GM18867 (cell line): ENCODE results near the gene ATP2A2.
"Not testable (repeated sequence)": the region's sequence is repeated elsewhere in the genome, so short reads cannot be mapped to it uniquely, and the experiment has no call there.

ENCODE experiments used
- ATAC-seq: cut with Tn5 transposase; IDR thresholded peaks from one replicate; pipeline ENCODE4 v1.9.1; 2021; ENCODE audit warnings: mild to moderate bottlenecking, moderate library complexity; ENCODE audit not compliant: unreplicated experiment

Gene ATP2A2

GRCh38 chr12:110340261-110340660 lies 59.2 kb downstream of the ATP2A2 start:
- ATAC-seq, result not testable (repeated sequence)

GRCh38 chr12:110340706-110341105 lies 59.7 kb downstream of the ATP2A2 start:
- ATAC-seq, result no peak

GRCh38 chr12:110342157-110342556 lies 61.1 kb downstream of the ATP2A2 start:
- no peak for ATAC-seq

GRCh38 chr12:110343114-110343513 lies 62.1 kb downstream of the ATP2A2 start:
- ATAC-seq, result no peak

- ATAC-seq, result no peak
Measured at GRCh38 chr12:110343736-110344555, 62.9 kb downstream of the ATP2A2 start.

- no peak for ATAC-seq
Measured at GRCh38 chr12:110344657-110345056, 63.6 kb downstream of the ATP2A2 start.

GRCh38 chr12:110345176-110345661 lies 64.2 kb downstream of the ATP2A2 start:
- no peak for ATAC-seq

GRCh38 chr12:110345963-110346362 lies 64.9 kb downstream of the ATP2A2 start:
- no peak for ATAC-seq

- ATAC-seq, result no peak
Measured at GRCh38 chr12:110347767-110348166, 66.7 kb downstream of the ATP2A2 start.

GRCh38 chr12:110348431-110349059 lies 67.5 kb downstream of the ATP2A2 start:
- no peak for ATAC-seq

- ATAC-seq, result no peak
Measured at GRCh38 chr12:110349096-110349495, 68.0 kb downstream of the ATP2A2 start.

- no peak for ATAC-seq
Measured at GRCh38 chr12:110349514-110350151, 68.6 kb downstream of the ATP2A2 start.

- no peak for ATAC-seq
Measured at GRCh38 chr12:110351119-110351518, 70.1 kb downstream of the ATP2A2 start.

- no peak for ATAC-seq
Measured at GRCh38 chr12:110352401-110352800, 71.4 kb downstream of the ATP2A2 start.

- no peak for ATAC-seq
Measured at GRCh38 chr12:110353211-110353965, 72.3 kb downstream of the ATP2A2 start.

GRCh38 chr12:110354172-110354780 lies 73.2 kb downstream of the ATP2A2 start:
- ATAC-seq, result no peak

GRCh38 chr12:110355073-110355472 lies 74.0 kb downstream of the ATP2A2 start:
- ATAC-seq, result no peak

- not testable (repeated sequence) for ATAC-seq
Measured at GRCh38 chr12:110358384-110359097, 77.5 kb downstream of the ATP2A2 start.

- ATAC-seq, result no peak
Measured at GRCh38 chr12:110361216-110361615, 80.2 kb downstream of the ATP2A2 start.
